NCI-H524 (cell line): Measurements from ENCODE around the gene CIDEC.
A peak's percentile ranks its signal among the peaks of the same experiment; 100 is the strongest.

Experiments used
- DNase-seq, 2 experiments: peaks; one replicate each; lab custom pipeline; 2025; lab: John Stamatoyannopoulos, UW

CIDEC gene

GRCh38 chr3:9879830-9880549 lies at the start of gene CIDEC:
TSS of gene CIDEC (minus strand) at chr3:9880253. CDS start at chr3:9878486, 1,767 bp downstream.
- DNase-seq = no peak

- DNase-seq = no peak
Observed at GRCh38 chr3:9928158-9928557, 48.1 kb upstream of the CIDEC start.

GRCh38 chr3:9918261-9919038 lies 38.4 kb upstream of the CIDEC start:
- DNase-seq = no peak

GRCh38 chr3:9917820-9918219 lies 37.8 kb upstream of the CIDEC start:
- DNase-seq = no peak

- DNase-seq = peak; percentile 82 to 88
Observed at GRCh38 chr3:9916734-9917680, 37.0 kb upstream of the CIDEC start, which contains the start of gene IL17RC. TSS of gene IL17RC (plus strand) at chr3:9917098. CDS start at chr3:9917316, 218 bp downstream.

GRCh38 chr3:9916346-9916733 lies 36.3 kb upstream of the CIDEC start:
- peak; percentile 89 to 93 for DNase-seq

GRCh38 chr3:9915254-9916141 lies 35.4 kb upstream of the CIDEC start:
- peak; percentile 53 to 72 for DNase-seq

- peak; percentile 60 to 68 for DNase-seq
Observed at GRCh38 chr3:9914559-9915253, 34.7 kb upstream of the CIDEC start.

GRCh38 chr3:9914011-9914410 lies 34.0 kb upstream of the CIDEC start:
- DNase-seq = no peak

- no peak for DNase-seq
Observed at GRCh38 chr3:9913601-9914000, 33.5 kb upstream of the CIDEC start.

GRCh38 chr3:9912294-9912935 lies 32.4 kb upstream of the CIDEC start:
- no peak for DNase-seq

GRCh38 chr3:9911863-9912262 lies 31.8 kb upstream of the CIDEC start:
- no peak for DNase-seq

- DNase-seq = no peak
Observed at GRCh38 chr3:9909221-9910013, 29.4 kb upstream of the CIDEC start.

- DNase-seq = no peak
Observed at GRCh38 chr3:9908286-9908685, 28.2 kb upstream of the CIDEC start.

GRCh38 chr3:9906480-9906879 lies 26.4 kb upstream of the CIDEC start:
- no peak for DNase-seq

- DNase-seq = no peak
Observed at GRCh38 chr3:9903904-9904303, 23.9 kb upstream of the CIDEC start.

- DNase-seq = no peak
Observed at GRCh38 chr3:9903238-9903624, 23.2 kb upstream of the CIDEC start.

GRCh38 chr3:9902372-9903237 lies 22.6 kb upstream of the CIDEC start, which contains the start of gene IL17RE:
TSS of gene IL17RE (plus strand) at chr3:9902848. CDS start at chr3:9902933, 85 bp downstream.
- DNase-seq = no peak
